Psoas muscle (tissue), 8 donors: ENCODE data around the gene SPATS2L. TPM values are rescaled to one million over a fixed set of nuclear protein-coding genes. Genes with fewer than 3 reads are reported as not detected.

Source experiments
- ATAC-seq, 4 donors: fragments of 200-7000 bp; cut with Tn5 transposase; one replicate each; pipeline ENCODE4 v1.9.1; 2020; ENCODE audit warnings: moderate library complexity in 3 of 4, mild to moderate bottlenecking in 2 of 4
- DNase-seq, 2 donors: peaks; one replicate each; pipeline ENCODE4 v3.0.0-alpha.2; 2020
- H3K27ac ChIP-seq: fragments of 200-600 bp; one replicate; pipeline ENCODE4 v1.8.0; 2022
- H3K27me3 ChIP-seq, 3 donors: fragments of 200-600 bp in 1 of 3; one replicate each; pipeline versions ENCODE4 v1.6.1 to v1.8.0; 2013 to 2022; ENCODE audit warnings: low read length in 2 of 3, mild to moderate bottlenecking in 2 of 3, moderate library complexity in 1 of 3; ENCODE audit not compliant: insufficient read depth in 3 of 3
- H3K36me3 ChIP-seq, 2 donors: fragments of 200-600 bp in 1 of 2; one replicate each; pipeline versions ENCODE4 v1.6.1 to v1.8.0; 2013 to 2022; ENCODE audit warnings: low read depth in 1 of 2, mild to moderate bottlenecking in 1 of 2, moderate library complexity in 1 of 2; ENCODE audit not compliant: insufficient read depth in 1 of 2
- H3K4me1 ChIP-seq: fragments of 200-600 bp; one replicate; pipeline ENCODE4 v1.8.0; 2022
- H3K4me3 ChIP-seq: fragments of 200-600 bp; one replicate; pipeline ENCODE4 v1.8.0; 2022; ENCODE audit warnings: mild to moderate bottlenecking
- H3K9me3 ChIP-seq: fragments of 200-600 bp; one replicate; pipeline ENCODE4 v1.8.0; 2022
- WGBS, 3 donors: extraction: QIAGEN DNeasy Blood & Tissue Kit; methylation state at CpG; one replicate each; pipeline versions ENCODE4 v1.1.6 to v1.1.7; 2013; 5-methylcytosine and 5-hydroxymethylcytosine counted together
- intact Hi-C, 2 donors: fragments of 100-400 bp; cut with DNase I; formaldehyde crosslinking; loops; one replicate each; pipeline versions ENCODE4 v1.11.0 to v1.14.2; 2022
- polyA plus RNA-seq, 3 donors: library from polyadenylated mRNA; stranded (reverse); fragments of 200-250 nt; gene quantifications; one replicate each; pipeline ENCODE4 v1.2.3, GENCODE V29; 2013
- total RNA-seq, 4 donors: library from RNA; stranded (reverse); fragmentation: NEBNext Ultra II Directional in 2 of 4; extraction: Animal tissue kit (Norgen Biotek cat#: 25700) in 2 of 4; gene quantifications; one replicate each; pipeline versions ENCODE4 v1.2.1 to v1.2.4, GENCODE V29; 2021 to 2023
- TF ChIP-seq, protein P1 (sequence below): fragments of 200-600 bp; IDR thresholded peaks from one replicate; pipeline ENCODE4 v1.8.0; 2022; ENCODE audit warnings: antibody characterized with exemption
- donor health status: healthy with polysubstance abuse.
- donor health status: DM: no; HTN: no; CAD: no; lungs with moderate emphysema.
- donor health status: Bipolar disorder and iron deficiency.
- donor health status: healthy.
- donor health status: DM: yes; HTN: yes; CAD: no.
- donor health status: DM: no; HTN: no; CAD: no.
- donor health status: DM: no; HTN: no; CAD: no.
- donor health status: DM: yes; HTN: yes; CAD: no.

Gene SPATS2L
- total and polyA plus RNA-seq, 7 donors, result 34.2 to 286 (median 60.2) TPM

DNA sequence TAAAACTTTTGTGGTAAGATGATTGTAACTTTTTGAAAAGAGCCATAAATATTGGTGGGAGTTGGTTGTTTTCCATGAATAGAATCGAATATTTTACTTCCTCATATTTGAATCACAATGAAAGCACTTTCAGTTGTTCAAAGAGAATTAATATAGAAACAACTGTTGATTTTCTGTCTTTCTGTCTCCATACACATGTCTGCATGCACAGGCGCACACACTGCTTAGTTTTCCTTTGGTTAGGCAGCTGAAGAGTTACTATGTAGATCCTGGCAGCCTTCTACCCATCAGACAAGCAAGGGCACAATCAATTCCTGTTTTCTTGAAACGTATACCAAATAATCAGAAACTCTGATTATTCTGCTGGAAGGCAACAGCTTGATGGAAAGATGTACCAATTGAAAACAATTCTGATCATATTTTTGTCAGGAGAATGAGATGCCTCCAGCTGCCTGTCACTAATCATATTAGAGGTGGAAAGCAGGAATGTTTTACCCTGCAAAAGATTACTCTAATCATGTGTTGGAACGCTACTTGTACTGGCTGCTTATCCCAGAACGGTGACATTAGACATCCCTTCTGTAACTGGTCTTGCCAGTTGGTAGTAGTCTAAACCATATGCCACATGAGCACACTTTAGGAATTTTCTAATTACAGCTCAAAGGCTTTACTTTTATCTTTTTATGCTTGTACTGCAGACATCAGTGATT lies 24.0 kb downstream of the SPATS2L start:
- DNase-seq, result no peak
- no peak for ATAC-seq
- H3K27ac ChIP-seq, result no peak overlapping the region
- H3K4me1 ChIP-seq, result peaks cover 22% of the 10 kb centered on the region
- H3K27me3 ChIP-seq, result no peaks in the 10 kb centered on the region
- WGBS, 3 donors, result 44 to 61% (median 48%) methylated on average over 5 of the region's 5 CpGs
- H3K9me3 ChIP-seq, result no peaks in the 10 kb centered on the region
- intact Hi-C loops, result no loop called here
- peaks cover 0 to 4% of the 10 kb centered on the region in 2 donors for H3K36me3 ChIP-seq
- H3K4me3 ChIP-seq, result no peak overlapping the region
- TF ChIP-seq, protein P1, sequence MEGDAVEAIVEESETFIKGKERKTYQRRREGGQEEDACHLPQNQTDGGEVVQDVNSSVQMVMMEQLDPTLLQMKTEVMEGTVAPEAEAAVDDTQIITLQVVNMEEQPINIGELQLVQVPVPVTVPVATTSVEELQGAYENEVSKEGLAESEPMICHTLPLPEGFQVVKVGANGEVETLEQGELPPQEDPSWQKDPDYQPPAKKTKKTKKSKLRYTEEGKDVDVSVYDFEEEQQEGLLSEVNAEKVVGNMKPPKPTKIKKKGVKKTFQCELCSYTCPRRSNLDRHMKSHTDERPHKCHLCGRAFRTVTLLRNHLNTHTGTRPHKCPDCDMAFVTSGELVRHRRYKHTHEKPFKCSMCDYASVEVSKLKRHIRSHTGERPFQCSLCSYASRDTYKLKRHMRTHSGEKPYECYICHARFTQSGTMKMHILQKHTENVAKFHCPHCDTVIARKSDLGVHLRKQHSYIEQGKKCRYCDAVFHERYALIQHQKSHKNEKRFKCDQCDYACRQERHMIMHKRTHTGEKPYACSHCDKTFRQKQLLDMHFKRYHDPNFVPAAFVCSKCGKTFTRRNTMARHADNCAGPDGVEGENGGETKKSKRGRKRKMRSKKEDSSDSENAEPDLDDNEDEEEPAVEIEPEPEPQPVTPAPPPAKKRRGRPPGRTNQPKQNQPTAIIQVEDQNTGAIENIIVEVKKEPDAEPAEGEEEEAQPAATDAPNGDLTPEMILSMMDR, result no peak

DNA sequence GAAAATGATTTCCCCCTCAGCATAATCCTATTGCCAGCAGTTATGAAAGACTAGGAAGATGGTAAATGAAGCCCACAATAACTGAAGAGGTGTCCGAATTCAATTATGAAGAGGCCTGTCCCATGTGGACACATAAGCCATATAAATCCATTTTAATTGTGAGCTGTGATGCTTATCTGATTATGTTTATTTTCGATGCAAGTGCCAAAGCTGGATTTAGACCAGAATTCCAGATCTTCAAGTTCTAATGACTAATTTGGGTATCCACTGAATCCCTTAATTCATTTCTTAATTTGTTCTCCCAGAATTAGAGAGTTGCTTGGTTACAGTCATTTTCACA lies 24.5 kb downstream of the SPATS2L start:
- 70 to 85% (median 71%) methylated on average over 2 of the region's 2 CpGs for WGBS, 3 donors

DNA sequence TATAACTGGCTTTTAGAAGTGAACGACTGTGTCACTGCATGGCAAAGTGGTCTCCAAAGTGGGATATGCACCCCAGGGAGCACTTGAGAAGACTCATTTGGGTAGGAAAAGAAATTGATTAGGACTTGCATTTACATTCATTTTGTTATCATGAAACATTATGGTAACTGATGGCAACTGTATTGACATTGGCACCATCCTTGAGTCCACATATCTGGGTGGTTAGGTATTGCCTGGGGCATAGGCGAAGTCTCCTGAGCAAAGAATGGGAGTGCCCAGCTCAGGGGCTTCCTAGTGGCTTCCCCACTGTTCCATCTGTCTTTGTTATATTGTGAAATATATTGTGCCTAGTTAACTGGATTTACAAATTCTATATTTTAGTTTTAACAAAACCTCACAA lies 29.2 kb downstream of the SPATS2L start:
- no peak overlapping the region for H3K4me3 ChIP-seq
- peaks cover 17% of the 10 kb centered on the region for H3K4me1 ChIP-seq
- no peaks in the 10 kb centered on the region for H3K36me3 ChIP-seq
- 87 to 93% (median 89%) methylated on average over 2 of the region's 2 CpGs for WGBS, 3 donors
- H3K9me3 ChIP-seq, result no peaks in the 10 kb centered on the region
- no peak overlapping the region for H3K27ac ChIP-seq
- no peaks in the 10 kb centered on the region for H3K27me3 ChIP-seq
- TF ChIP-seq, protein P1, result no peak
- ATAC-seq (no peak), DNase-seq (no peak)
- intact Hi-C loops, result no loop called here

More for the DNA sequence above, 24.5 kb downstream of the SPATS2L start:
- ATAC-seq, result no peak
- DNase-seq, result no peak
- Histone ChIP-seq H3K27me3 (no peaks in the 10 kb centered on the region), H3K4me1 (peaks cover 22% of the 10 kb centered on the region), H3K4me3 (no peak overlapping the region), H3K27ac (no peak overlapping the region), H3K9me3 (no peaks in the 10 kb centered on the region), H3K36me3 (peaks cover 0 to 4% of the 10 kb centered on the region in 2 donors)
- intact Hi-C loops, result no loop called here
- TF ChIP-seq, protein P1, result no peak

DNA sequence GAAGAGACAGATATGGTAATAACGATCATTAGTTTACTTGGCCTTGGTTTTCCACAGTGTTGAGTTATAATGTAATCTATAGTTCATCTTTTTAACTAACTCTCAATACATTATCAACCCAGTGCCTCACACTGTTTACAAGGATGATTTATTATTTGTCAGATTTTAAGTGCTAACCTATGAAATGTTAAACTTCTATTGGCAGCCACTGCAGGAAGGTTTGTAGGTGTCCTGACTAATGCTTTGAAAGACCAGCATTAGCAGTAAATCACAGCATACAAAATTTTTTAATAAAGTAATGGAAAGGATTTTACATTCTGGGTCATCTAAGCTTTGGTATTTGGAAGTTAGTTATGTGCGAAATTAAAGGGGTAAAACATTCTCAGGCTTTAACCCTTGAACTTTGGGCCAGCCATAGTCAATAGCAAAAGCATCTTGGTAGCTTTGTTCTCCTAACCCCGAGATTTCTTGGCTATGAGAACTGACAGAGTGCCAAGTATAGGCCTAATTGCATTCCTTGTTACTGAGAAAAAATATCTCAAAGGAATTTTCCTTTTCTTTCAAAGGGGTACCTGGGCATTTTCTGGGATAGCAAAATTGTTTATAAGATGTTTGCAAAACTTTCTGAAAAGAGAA lies 30.6 kb downstream of the SPATS2L start:
- no peak for ATAC-seq
- intact Hi-C loops, result no loop called here
- WGBS, 3 donors, result 42 to 49% (median 42%) methylated on average over 3 of the region's 3 CpGs
- TF ChIP-seq, protein P1, result no peak
- DNase-seq, result no peak
- Histone ChIP-seq H3K27ac (no peak overlapping the region), H3K4me3 (no peak overlapping the region), H3K4me1 (peaks cover 17% of the 10 kb centered on the region), H3K9me3 (no peaks in the 10 kb centered on the region), H3K27me3 (no peaks in the 10 kb centered on the region), H3K36me3 (no peaks in the 10 kb centered on the region)
